ENCODE measurements around the gene SNRPD2.
"Not testable (repeated sequence)": the region's sequence is repeated elsewhere in the genome, so short reads cannot be mapped to it uniquely, and the experiment has no call there.

Gene SNRPD2

GRCh38 chr19:45713141-45713540, 21.4 kb upstream of the SNRPD2 start:
- Mint-ChIP-seq H3K36me3 (ENCODE audit: low read depth) (peaks cover 61% of the 10 kb centered on the region), H3K27ac (no peak overlapping the region), H3K9me3 (no peaks in the 10 kb centered on the region), H3K4me3 (no peak overlapping the region), H3K27me3 (no peaks in the 10 kb centered on the region), H3K4me1 (ENCODE audit: low read depth) (peaks cover 41% of the 10 kb centered on the region)
- intact Hi-C loops (cut with micrococcal nuclease) = no loop called here

- intact Hi-C loops (cut with micrococcal nuclease) = no loop called here
- Mint-ChIP-seq H3K36me3 (ENCODE audit: low read depth) (peaks cover 62% of the 10 kb centered on the region), H3K27me3 (no peaks in the 10 kb centered on the region), H3K9me3 (no peaks in the 10 kb centered on the region), H3K4me1 (ENCODE audit: low read depth) (peaks cover 37% of the 10 kb centered on the region), H3K27ac (no peak overlapping the region), H3K4me3 (no peak overlapping the region)
Measured at GRCh38 chr19:45712699-45713067, 20.9 kb upstream of the SNRPD2 start.

GRCh38 chr19:45711851-45712698, 20.3 kb upstream of the SNRPD2 start:
- intact Hi-C loops (cut with micrococcal nuclease) = no loop called here
- Mint-ChIP-seq H3K9me3 (no peaks in the 10 kb centered on the region), H3K27ac (no peak overlapping the region), H3K4me1 (ENCODE audit: low read depth) (peaks cover 36% of the 10 kb centered on the region), H3K36me3 (ENCODE audit: low read depth) (peaks cover 57% of the 10 kb centered on the region), H3K27me3 (no peaks in the 10 kb centered on the region), H3K4me3 (no peak overlapping the region)

- no peak overlapping the region for H3K27ac Mint-ChIP-seq
- intact Hi-C loops (cut with micrococcal nuclease) = no loop called here
- H3K36me3 Mint-ChIP-seq (ENCODE audit: low read depth) = peaks cover 54% of the 10 kb centered on the region
- no peak overlapping the region for H3K4me3 Mint-ChIP-seq
- no peaks in the 10 kb centered on the region for H3K9me3 Mint-ChIP-seq
- no peaks in the 10 kb centered on the region for H3K27me3 Mint-ChIP-seq
- H3K4me1 Mint-ChIP-seq (ENCODE audit: low read depth) = peaks cover 20% of the 10 kb centered on the region
Measured at GRCh38 chr19:45710356-45711130, 18.8 kb upstream of the SNRPD2 start.

DNA sequence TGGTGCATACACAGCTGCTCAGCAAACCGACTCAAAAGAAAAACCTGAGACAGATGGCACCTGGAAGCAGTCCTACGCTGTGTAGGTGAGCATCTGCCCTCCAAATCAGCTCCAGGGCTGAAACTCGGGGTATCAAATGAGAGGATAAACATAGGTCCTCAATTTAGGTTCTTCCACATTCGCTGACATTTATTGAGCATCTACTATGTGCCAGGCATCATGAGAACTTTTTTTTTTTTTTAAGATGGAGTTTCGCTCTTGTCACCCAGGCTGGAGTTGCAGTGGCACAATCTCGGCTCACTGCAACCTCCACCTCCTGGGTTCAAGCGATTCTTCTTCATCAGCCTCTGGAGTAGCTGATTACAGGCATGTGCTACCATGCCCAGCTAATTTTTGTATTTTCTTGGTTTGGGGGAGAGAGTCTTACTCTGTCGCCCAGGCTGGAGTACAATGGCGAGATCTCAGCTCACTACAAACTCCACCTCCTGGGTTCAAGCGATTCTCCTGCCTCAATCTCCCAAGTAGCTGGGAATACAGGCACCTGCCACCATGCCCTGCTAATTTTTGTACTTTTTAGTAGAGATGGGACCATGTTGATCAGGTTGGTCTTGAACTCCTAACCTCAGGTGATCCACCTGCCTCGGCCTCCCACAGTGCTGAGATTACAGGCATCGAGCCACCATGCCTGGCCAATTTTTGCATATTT, 14.1 kb upstream of the SNRPD2 start:
- intact Hi-C loops (cut with micrococcal nuclease) = no loop called here
- Mint-ChIP-seq H3K4me1 (ENCODE audit: low read depth) (no peaks in the 10 kb centered on the region), H3K9me3 (no peaks in the 10 kb centered on the region), H3K36me3 (ENCODE audit: low read depth) (peaks cover 69% of the 10 kb centered on the region), H3K27me3 (no peaks in the 10 kb centered on the region), H3K4me3 (no peak overlapping the region), H3K27ac (no peak overlapping the region)

DNA sequence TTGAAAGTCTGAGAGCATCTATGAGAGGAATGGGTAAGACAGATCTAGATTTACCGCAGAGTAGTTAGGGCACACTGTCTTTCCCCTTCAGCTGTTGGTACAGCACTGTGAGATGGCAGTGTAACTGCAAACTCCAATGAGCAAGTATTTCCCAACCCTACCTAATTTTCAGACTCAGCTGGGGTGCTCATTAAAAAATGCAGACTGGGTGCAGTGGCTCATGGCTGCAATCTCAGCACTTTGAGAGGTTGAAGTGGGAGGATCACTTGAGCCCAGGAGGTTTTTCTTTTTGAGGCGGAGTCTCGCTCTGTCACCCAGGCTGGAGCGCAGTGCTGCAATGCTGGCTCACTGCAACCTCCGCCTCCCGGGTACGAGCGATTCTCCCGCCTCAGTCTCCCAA, 13.4 kb upstream of the SNRPD2 start:
- no peaks in the 10 kb centered on the region for H3K4me1 Mint-ChIP-seq (ENCODE audit: low read depth)
- H3K27me3 Mint-ChIP-seq = no peaks in the 10 kb centered on the region
- H3K4me3 Mint-ChIP-seq = no peak overlapping the region
- H3K9me3 Mint-ChIP-seq = no peaks in the 10 kb centered on the region
- H3K27ac Mint-ChIP-seq = no peak overlapping the region
- intact Hi-C loops (cut with micrococcal nuclease) = no loop called here
- H3K36me3 Mint-ChIP-seq (ENCODE audit: low read depth) = peaks cover 64% of the 10 kb centered on the region

- H3K4me1 Mint-ChIP-seq (ENCODE audit: low read depth) = no peaks in the 10 kb centered on the region
- intact Hi-C loops (cut with micrococcal nuclease) = no loop called here
Measured at GRCh38 chr19:45701676-45702075, 9.9 kb upstream of the SNRPD2 start.

GRCh38 chr19:45693106-45693788, 1.5 kb upstream of the SNRPD2 start:
- H3K9me3 Mint-ChIP-seq = no peaks in the 10 kb centered on the region
- H3K4me1 Mint-ChIP-seq (ENCODE audit: low read depth) = peaks cover 14% of the 10 kb centered on the region
- peak overlapping the region; percentile 87 for H3K27ac Mint-ChIP-seq
- H3K27me3 Mint-ChIP-seq = no peaks in the 10 kb centered on the region
- peaks cover 58% of the 10 kb centered on the region for H3K36me3 Mint-ChIP-seq (ENCODE audit: low read depth)
- intact Hi-C loops (cut with micrococcal nuclease) = no loop called here
- H3K4me3 Mint-ChIP-seq = peak overlapping the region; percentile 96

More at GRCh38 chr19:45701676-45702075, 9.9 kb upstream of the SNRPD2 start:
- no peak overlapping the region for H3K27ac Mint-ChIP-seq
- H3K36me3 Mint-ChIP-seq (ENCODE audit: low read depth) = peaks cover 67% of the 10 kb centered on the region
- H3K27me3 Mint-ChIP-seq = no peaks in the 10 kb centered on the region
- H3K9me3 Mint-ChIP-seq = no peaks in the 10 kb centered on the region
- H3K4me3 Mint-ChIP-seq = no peak overlapping the region

DNA sequence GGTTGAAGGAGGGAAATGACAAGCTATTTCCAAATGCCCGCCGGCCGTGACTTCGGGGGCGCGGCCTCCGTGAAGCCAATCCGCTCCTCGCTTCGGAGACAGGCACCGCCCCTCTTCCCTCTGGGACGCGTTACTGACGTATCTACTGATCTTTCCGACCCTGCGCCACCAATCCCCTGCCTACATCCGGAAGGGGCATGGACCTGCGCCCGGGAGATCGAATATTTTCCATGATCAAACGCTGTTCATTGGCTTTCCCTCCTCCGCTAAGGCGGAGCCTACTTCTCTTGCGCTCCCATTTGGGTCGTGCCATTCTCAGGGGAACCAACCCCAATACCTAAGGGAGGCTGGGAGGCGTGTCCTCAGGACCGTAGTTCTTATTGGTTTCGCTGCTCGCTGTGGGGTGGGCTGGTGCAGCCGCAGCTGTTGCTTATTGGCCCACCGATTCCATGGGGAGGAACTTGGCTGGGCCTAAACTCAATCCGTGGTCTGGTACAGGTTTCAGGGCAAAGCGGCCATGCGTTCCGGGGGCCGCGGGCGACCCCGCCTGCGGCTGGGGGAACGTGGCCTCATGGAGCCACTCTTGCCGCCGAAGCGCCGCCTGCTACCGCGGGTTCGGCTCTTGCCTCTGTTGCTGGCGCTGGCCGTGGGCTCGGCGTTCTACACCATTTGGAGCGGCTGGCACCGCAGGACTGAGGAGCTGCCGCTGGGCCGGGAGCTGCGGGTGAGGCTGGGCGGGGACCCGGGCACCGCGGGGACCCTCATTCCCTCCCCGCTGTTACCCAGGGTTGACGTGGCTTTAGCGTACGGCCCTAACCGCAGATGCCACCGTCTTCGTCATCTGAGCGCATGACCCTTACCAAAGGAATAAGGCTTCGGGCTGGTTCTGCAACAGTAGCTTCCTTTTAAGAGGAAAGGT, 693 bp upstream of the SNRPD2 start, which contains the start of gene QPCTL:
Gene QPCTL, plus strand, starts transcription at position 480 of the 919 bp plus-strand sequence. Its CDS starts 38 bp downstream, at position 518.
- Mint-ChIP-seq H3K4me1 (ENCODE audit: low read depth) (peaks cover 14% of the 10 kb centered on the region), H3K27me3 (no peaks in the 10 kb centered on the region), H3K27ac (peak within 1 kb of the TSS; percentile 87), H3K36me3 (ENCODE audit: low read depth) (peaks cover 59% of the 10 kb centered on the region), H3K4me3 (peak within 1 kb of the TSS; percentile 96), H3K9me3 (no peaks in the 10 kb centered on the region)
- intact Hi-C loops (cut with micrococcal nuclease) = loop anchor here (1.0 kb wide), 1 partner anchor 25 kb away; no protein-coding TSS in a partner anchor

DNA sequence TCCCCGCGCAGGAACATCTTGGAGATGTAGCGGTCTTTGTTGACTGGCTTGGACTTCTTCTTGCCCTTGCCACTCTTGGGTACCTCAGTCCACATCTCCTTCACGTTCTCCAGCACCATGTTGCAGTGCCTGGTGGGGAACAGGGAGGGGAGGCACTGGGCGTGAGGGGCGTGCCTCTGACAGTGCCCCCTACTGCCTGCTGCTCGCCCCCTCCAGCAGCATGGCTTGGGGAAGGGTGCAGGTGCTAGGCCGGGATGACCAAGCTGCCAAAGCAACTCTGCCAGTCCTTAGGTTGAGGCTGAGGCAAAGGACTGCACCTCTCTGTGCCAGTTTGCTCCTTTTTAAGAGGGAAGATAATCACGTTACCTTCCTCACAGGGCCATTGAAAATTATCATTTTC, 4.2 kb downstream of the SNRPD2 start:
- H3K27me3 Mint-ChIP-seq = peaks cover 2% of the 10 kb centered on the region
- no peaks in the 10 kb centered on the region for H3K9me3 Mint-ChIP-seq
- no peak overlapping the region for H3K4me3 Mint-ChIP-seq
- intact Hi-C loops (cut with micrococcal nuclease) = no loop called here
- no peak overlapping the region for H3K27ac Mint-ChIP-seq
- peaks cover 5% of the 10 kb centered on the region for H3K4me1 Mint-ChIP-seq (ENCODE audit: low read depth)
- H3K36me3 Mint-ChIP-seq (ENCODE audit: low read depth) = peaks cover 76% of the 10 kb centered on the region

- H3K4me3 Mint-ChIP-seq; H3K9me3 Mint-ChIP-seq; H3K27ac Mint-ChIP-seq; intact Hi-C loops (cut with micrococcal nuclease): not testable (repeated sequence)
- Mint-ChIP-seq H3K36me3 (ENCODE audit: low read depth) (peaks cover 67% of the 10 kb centered on the region), H3K27me3 (peaks cover 21% of the 10 kb centered on the region), H3K4me1 (ENCODE audit: low read depth) (peaks cover 14% of the 10 kb centered on the region)
Measured at GRCh38 chr19:45685045-45685444, 6.7 kb downstream of the SNRPD2 start.

DNA sequence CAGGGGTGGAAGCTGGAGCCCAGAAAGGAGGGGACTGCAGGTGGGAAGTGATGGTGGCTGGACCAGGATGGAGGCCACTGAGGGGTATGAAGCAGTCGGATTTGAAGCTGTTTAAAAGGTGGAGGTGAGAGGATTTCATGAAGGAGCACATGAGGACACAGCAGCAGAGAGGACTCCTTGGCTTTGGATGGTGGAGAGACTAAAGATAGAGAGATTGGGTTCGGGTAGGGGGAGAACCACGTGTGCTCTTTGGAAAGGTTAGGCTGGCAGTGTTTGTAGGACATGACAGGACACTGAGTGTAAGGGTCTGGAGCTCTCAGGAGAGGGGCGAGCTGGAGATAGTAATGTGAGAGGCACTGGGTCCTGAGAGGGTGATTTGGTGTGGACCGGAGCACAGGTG, 8.8 kb downstream of the SNRPD2 start:
- H3K4me3 Mint-ChIP-seq = no peak overlapping the region
- peaks cover 51% of the 10 kb centered on the region for H3K36me3 Mint-ChIP-seq (ENCODE audit: low read depth)
- no peaks in the 10 kb centered on the region for H3K9me3 Mint-ChIP-seq
- no peak overlapping the region for H3K27ac Mint-ChIP-seq
- intact Hi-C loops (cut with micrococcal nuclease) = no loop called here
- peaks cover 18% of the 10 kb centered on the region for H3K4me1 Mint-ChIP-seq (ENCODE audit: low read depth)
- peaks cover 41% of the 10 kb centered on the region for H3K27me3 Mint-ChIP-seq

DNA sequence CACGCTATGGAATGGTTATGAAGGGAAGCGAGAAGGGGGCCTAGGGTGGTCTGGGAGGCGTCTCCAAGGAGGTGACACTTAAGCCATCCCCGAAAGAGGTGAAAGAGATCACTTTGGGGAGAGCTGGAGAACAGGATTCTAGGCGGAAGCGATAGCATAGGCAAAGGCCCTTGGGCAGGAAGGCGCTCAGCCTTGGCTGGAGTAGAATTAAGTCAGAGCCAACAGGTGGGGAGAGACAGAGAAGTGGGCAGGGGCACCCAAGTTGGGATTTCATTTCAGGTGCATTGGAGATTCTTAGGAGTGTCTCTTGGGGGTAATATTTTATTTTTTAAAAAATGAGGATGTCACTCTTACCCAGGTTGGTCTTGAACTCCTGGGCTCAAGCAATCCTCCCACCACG, 9.6 kb downstream of the SNRPD2 start:
- intact Hi-C loops (cut with micrococcal nuclease) = no loop called here
- Mint-ChIP-seq H3K4me1 (ENCODE audit: low read depth) (peaks cover 25% of the 10 kb centered on the region), H3K4me3 (no peak overlapping the region), H3K9me3 (no peaks in the 10 kb centered on the region), H3K36me3 (ENCODE audit: low read depth) (peaks cover 44% of the 10 kb centered on the region), H3K27me3 (peaks cover 48% of the 10 kb centered on the region), H3K27ac (no peak overlapping the region)
